Activated T-helper 1 cell treated with anti-CD3 and anti-CD28 coated beads, Interleukin-12 subunit alpha, Interleukin-12 subunit beta, Interleukin-2, Interleukin-4 antibody, amounts not matched to agents 30 ng/mL and 10 ng/mL and 1 ng/mL, durations not matched to agents 14 hours and 24 hours and 36 hours (primary cell): ENCODE results near the gene CBFA2T2. TPM values are rescaled to one million over a fixed set of nuclear protein-coding genes. Genes with fewer than 3 reads are reported as not detected.
"Not testable (repeated sequence)": the region's sequence is repeated elsewhere in the genome, so short reads cannot be mapped to it uniquely, and the experiment has no call there.

Experiments
- DNase-seq: peaks from one replicate; pipeline ENCODE4 v3.0.0; 2021; ENCODE audit warnings: low spot score
- H3K27ac Mint-ChIP-seq: one replicate; pipeline ENCODE4 v1.8.0; 2021; ENCODE audit warnings: mild to moderate bottlenecking, mixed read lengths
- H3K27me3 Mint-ChIP-seq: one replicate; pipeline ENCODE4 v1.8.0; 2022; ENCODE audit warnings: mild to moderate bottlenecking, moderate library complexity, mixed read lengths; ENCODE audit not compliant: insufficient read depth
- H3K36me3 Mint-ChIP-seq: one replicate; pipeline ENCODE4 v1.8.0; 2021; ENCODE audit warnings: low read depth, mixed read lengths
- H3K4me1 Mint-ChIP-seq: one replicate; pipeline ENCODE4 v1.8.0; 2021; ENCODE audit warnings: low read depth, mixed read lengths
- H3K4me3 Mint-ChIP-seq: one replicate; pipeline ENCODE4 v1.8.0; 2021; ENCODE audit warnings: mild to moderate bottlenecking, moderate library complexity, mixed read lengths
- H3K9me3 Mint-ChIP-seq: one replicate; pipeline ENCODE4 v1.8.0; 2021; ENCODE audit warnings: mixed read lengths
- intact Hi-C: fragments of 100-400 bp; cut with micrococcal nuclease; formaldehyde crosslinking; loops from one replicate; pipeline ENCODE4 v1.15.1; 2024
- total RNA-seq: library from RNA; stranded (reverse); gene quantifications from 2 replicates; pipeline ENCODE4 v1.2.3, GENCODE V29; 2022

CBFA2T2 gene
- total RNA-seq, 1 donor from 2014 or later, result 12.0 TPM

- H3K27ac Mint-ChIP-seq, H3K9me3 Mint-ChIP-seq, H3K27me3 Mint-ChIP-seq, intact Hi-C loops, H3K36me3 Mint-ChIP-seq, DNase-seq, H3K4me3 Mint-ChIP-seq, H3K4me1 Mint-ChIP-seq: not testable (repeated sequence)
Observed at GRCh38 chr20:33496776-33497175, 6.9 kb downstream of the CBFA2T2 start.

GRCh38 chr20:33499355-33499754, 9.5 kb downstream of the CBFA2T2 start:
- no peak for DNase-seq
- intact Hi-C loops, result no loop called here
- Mint-ChIP-seq H3K9me3 (no peaks in the 10 kb centered on the region), H3K36me3 (peaks cover 2% of the 10 kb centered on the region), H3K4me3 (no peak overlapping the region), H3K27ac (no peak overlapping the region), H3K4me1 (peaks cover 9% of the 10 kb centered on the region), H3K27me3 (no peaks in the 10 kb centered on the region)

GRCh38 chr20:33501000-33501399, 11.1 kb downstream of the CBFA2T2 start:
- no peak overlapping the region for H3K27ac Mint-ChIP-seq
- no peaks in the 10 kb centered on the region for H3K9me3 Mint-ChIP-seq
- peaks cover 2% of the 10 kb centered on the region for H3K36me3 Mint-ChIP-seq
- peaks cover 9% of the 10 kb centered on the region for H3K4me1 Mint-ChIP-seq
- H3K4me3 Mint-ChIP-seq, result no peak overlapping the region
- no peaks in the 10 kb centered on the region for H3K27me3 Mint-ChIP-seq
- intact Hi-C loops, result no loop called here
- DNase-seq, result no peak

GRCh38 chr20:33503564-33503963, 13.7 kb downstream of the CBFA2T2 start:
- Mint-ChIP-seq H3K27me3 (no peaks in the 10 kb centered on the region), H3K27ac (no peak overlapping the region), H3K36me3 (peaks cover 6% of the 10 kb centered on the region), H3K9me3 (peaks cover 7% of the 10 kb centered on the region), H3K4me3 (no peak overlapping the region), H3K4me1 (peaks cover 5% of the 10 kb centered on the region)
- no peak for DNase-seq
- intact Hi-C loops, result no loop called here

GRCh38 chr20:33506576-33506975, 16.7 kb downstream of the CBFA2T2 start:
- peaks cover 5% of the 10 kb centered on the region for H3K4me1 Mint-ChIP-seq
- DNase-seq, result no peak
- H3K27me3 Mint-ChIP-seq, result no peaks in the 10 kb centered on the region
- H3K9me3 Mint-ChIP-seq, result peaks cover 9% of the 10 kb centered on the region
- no peak overlapping the region for H3K4me3 Mint-ChIP-seq
- H3K27ac Mint-ChIP-seq, result no peak overlapping the region
- H3K36me3 Mint-ChIP-seq, result peaks cover 10% of the 10 kb centered on the region
- intact Hi-C loops, result no loop called here

GRCh38 chr20:33507461-33507860, 17.6 kb downstream of the CBFA2T2 start:
- peaks cover 9% of the 10 kb centered on the region for H3K9me3 Mint-ChIP-seq
- no peak for DNase-seq
- H3K27ac Mint-ChIP-seq, result no peak overlapping the region
- peaks cover 5% of the 10 kb centered on the region for H3K4me1 Mint-ChIP-seq
- intact Hi-C loops, result no loop called here
- H3K27me3 Mint-ChIP-seq, result no peaks in the 10 kb centered on the region
- H3K36me3 Mint-ChIP-seq, result peaks cover 10% of the 10 kb centered on the region
- no peak overlapping the region for H3K4me3 Mint-ChIP-seq

GRCh38 chr20:33508015-33508414, 18.1 kb downstream of the CBFA2T2 start:
- H3K27ac Mint-ChIP-seq, H3K27me3 Mint-ChIP-seq, H3K4me1 Mint-ChIP-seq, H3K9me3 Mint-ChIP-seq, intact Hi-C loops, H3K4me3 Mint-ChIP-seq, H3K36me3 Mint-ChIP-seq, DNase-seq: not testable (repeated sequence)

DNA sequence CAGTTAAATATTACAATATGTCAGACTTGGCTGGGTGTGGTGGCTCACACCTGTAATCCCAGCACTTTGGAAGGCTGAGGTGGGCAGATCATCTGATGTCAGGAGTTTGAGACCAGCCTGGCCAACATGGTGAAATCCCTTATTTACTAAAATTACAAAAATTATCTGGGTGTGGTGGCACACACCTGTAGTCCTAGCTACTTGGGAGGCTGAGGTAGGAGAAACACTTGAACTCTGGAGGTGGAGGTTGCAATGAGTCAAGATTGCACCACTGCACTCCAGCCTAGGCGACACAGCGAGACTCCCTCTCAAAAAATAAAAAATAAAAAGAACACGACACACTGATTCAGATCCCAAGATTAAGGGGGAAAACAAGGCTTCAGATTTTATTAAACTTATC, 19.2 kb downstream of the CBFA2T2 start:
- H3K36me3 Mint-ChIP-seq, H3K27ac Mint-ChIP-seq, H3K9me3 Mint-ChIP-seq, H3K27me3 Mint-ChIP-seq, DNase-seq, H3K4me1 Mint-ChIP-seq, intact Hi-C loops, H3K4me3 Mint-ChIP-seq: not testable (repeated sequence)

- H3K9me3 Mint-ChIP-seq, H3K27me3 Mint-ChIP-seq, H3K4me3 Mint-ChIP-seq, H3K36me3 Mint-ChIP-seq, intact Hi-C loops, DNase-seq, H3K27ac Mint-ChIP-seq: not testable (repeated sequence)
- peaks cover 10% of the 10 kb centered on the region for H3K4me1 Mint-ChIP-seq
Observed at GRCh38 chr20:33511876-33512275, 22.0 kb downstream of the CBFA2T2 start.

DNA sequence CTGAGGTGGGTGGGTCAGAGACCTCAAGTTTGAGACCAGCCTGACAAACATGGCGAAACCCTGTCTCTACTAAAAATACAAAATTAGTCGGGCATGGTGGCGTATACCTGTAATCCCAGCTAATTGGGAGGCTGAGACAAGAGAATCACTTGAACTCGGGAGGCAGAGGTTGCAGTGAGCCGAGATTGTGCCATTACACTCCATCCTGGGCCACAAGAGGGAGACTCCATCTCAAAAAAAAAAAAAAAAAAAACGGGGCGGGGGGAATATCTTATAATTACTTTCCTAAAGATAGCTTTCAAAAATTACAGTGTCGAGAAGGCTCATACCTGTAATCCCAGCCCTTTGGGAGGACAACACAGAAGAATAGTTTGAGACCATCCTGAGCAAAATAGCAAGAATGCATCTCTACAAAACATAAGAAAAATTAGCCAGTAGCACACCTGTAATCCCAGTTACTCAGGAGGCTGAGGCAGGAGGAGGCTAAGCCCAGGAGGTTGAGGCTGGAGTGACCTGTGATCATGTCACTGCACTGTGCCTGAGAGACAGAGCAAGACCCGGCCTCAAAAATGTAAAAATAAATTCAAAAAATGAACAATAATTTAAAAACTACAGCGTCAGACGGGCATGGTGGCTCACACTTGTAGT, 25.8 kb downstream of the CBFA2T2 start:
- no peak for DNase-seq
- Mint-ChIP-seq H3K4me3 (no peak overlapping the region), H3K4me1 (peaks cover 10% of the 10 kb centered on the region), H3K27ac (no peak overlapping the region), H3K36me3 (no peaks in the 10 kb centered on the region), H3K27me3 (no peaks in the 10 kb centered on the region), H3K9me3 (no peaks in the 10 kb centered on the region)
- intact Hi-C loops, result no loop called here

- no peak overlapping the region for H3K4me3 Mint-ChIP-seq
- no peak overlapping the region for H3K27ac Mint-ChIP-seq
- H3K9me3 Mint-ChIP-seq, result no peaks in the 10 kb centered on the region
- intact Hi-C loops, result no loop called here
- no peaks in the 10 kb centered on the region for H3K27me3 Mint-ChIP-seq
- no peak for DNase-seq
- H3K4me1 Mint-ChIP-seq, result peaks cover 10% of the 10 kb centered on the region
- no peaks in the 10 kb centered on the region for H3K36me3 Mint-ChIP-seq
Observed at GRCh38 chr20:33516882-33517281, 27.0 kb downstream of the CBFA2T2 start.

DNA sequence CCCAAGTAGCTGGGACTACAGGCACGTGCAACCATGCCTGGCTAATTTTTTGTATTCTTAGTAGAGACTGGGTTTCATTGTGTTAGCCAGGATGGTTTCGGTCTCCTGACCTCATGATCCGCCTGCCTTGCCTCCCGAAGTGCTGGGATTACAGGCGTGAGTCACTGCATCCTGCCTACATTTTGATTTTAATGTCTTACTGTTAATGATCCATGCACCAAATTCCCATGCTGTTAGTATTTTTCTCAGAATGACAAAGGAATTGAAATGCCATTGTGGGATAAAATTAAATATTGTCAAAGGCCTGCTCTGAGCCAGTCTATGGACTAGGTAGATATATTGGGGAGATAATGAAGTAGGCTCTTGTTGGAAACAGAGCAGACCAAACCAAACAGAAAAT, 28.2 kb downstream of the CBFA2T2 start:
- H3K36me3 Mint-ChIP-seq, result no peaks in the 10 kb centered on the region
- no peaks in the 10 kb centered on the region for H3K9me3 Mint-ChIP-seq
- DNase-seq, result no peak
- intact Hi-C loops, result no loop called here
- no peaks in the 10 kb centered on the region for H3K27me3 Mint-ChIP-seq
- no peak overlapping the region for H3K4me3 Mint-ChIP-seq
- no peak overlapping the region for H3K27ac Mint-ChIP-seq
- H3K4me1 Mint-ChIP-seq, result peaks cover 13% of the 10 kb centered on the region

DNA sequence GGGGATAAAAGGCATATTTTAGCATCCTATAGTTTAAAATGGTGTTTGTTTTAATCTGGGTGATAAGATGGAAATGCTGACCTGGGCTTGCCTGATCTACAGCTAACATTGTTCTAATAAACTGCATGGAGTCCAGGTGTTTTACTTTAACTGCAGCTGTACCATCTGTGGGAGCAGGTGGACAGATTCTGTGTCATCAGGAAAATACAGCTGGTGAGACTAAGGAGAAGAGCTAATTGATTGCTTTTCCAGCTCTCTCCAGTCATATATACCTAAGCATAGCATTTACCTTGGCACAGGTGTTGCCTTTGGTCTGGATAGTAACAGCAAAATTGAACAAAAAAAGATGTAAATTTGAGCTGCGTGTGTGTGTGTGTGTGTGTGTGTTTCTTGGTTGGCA, 31.6 kb downstream of the CBFA2T2 start:
- Mint-ChIP-seq H3K9me3 (no peaks in the 10 kb centered on the region), H3K27me3 (no peaks in the 10 kb centered on the region), H3K4me3 (no peak overlapping the region), H3K27ac (no peak overlapping the region), H3K4me1 (peaks cover 12% of the 10 kb centered on the region), H3K36me3 (no peaks in the 10 kb centered on the region)
- DNase-seq, result no peak
- intact Hi-C loops, result no loop called here

DNA sequence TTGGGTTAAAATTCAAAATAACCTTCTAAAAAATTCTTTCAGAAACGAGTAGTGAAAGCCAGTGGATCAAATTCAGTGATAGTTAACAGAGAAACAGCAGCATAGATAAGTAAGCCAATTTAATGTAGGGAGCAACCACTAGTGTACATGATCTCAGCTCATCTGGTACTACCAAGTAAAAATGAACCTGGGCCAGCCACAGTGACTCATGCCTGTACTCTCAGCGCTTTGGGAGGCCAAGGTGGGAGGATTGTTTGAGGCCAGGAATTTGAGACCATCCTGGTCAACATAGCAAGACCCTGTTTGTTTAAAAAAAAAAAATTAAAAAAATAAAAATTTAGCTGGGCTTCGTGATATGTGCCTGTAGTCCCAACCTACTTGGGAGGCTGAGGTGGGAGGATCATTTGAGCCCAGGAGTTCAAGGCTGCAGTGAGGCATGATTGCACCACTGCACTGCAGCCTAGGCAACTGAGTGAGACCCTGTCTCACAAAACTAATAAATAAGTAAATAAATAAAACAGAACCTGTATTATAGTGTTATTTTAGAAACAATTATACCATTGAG, 32.4 kb downstream of the CBFA2T2 start:
- Mint-ChIP-seq H3K27me3 (no peaks in the 10 kb centered on the region), H3K9me3 (no peaks in the 10 kb centered on the region), H3K27ac (no peak overlapping the region), H3K36me3 (no peaks in the 10 kb centered on the region), H3K4me1 (peaks cover 5% of the 10 kb centered on the region), H3K4me3 (no peak overlapping the region)
- intact Hi-C loops, result no loop called here
- DNase-seq, result no peak
